NCI-H345 treated with DMSO at 0.1 percent for 48 hours (cell line): ENCODE results near the gene XRRA1.
"Not testable (repeated sequence)": the region's sequence is repeated elsewhere in the genome, so short reads cannot be mapped to it uniquely, and the experiment has no call there.

Experiments
- DNase-seq: peaks from one replicate; lab custom pipeline; 2025; ENCODE audit not compliant: unreplicated experiment; lab: John Stamatoyannopoulos, UW

XRRA1 gene

DNA sequence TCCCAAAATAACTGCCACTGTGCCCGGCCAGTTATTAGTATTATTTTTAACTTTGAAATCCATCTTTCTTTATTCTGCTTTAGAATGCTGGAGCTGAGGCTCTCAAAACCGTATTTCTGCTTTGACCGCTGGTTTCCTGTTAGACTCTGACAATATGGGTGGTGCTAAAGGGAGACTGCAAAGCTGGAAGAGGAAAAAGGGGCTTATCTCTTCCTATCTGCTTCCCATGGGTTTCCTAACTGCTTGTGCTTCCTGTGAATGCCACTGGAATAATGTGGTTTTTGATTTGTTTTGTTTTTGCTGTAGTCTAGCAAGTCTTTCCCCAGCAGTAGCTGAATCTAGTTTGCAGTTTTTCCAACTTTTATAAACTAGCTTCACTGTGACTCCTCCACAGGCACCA, 43.6 kb downstream of the XRRA1 start:
- no peak for DNase-seq

DNA sequence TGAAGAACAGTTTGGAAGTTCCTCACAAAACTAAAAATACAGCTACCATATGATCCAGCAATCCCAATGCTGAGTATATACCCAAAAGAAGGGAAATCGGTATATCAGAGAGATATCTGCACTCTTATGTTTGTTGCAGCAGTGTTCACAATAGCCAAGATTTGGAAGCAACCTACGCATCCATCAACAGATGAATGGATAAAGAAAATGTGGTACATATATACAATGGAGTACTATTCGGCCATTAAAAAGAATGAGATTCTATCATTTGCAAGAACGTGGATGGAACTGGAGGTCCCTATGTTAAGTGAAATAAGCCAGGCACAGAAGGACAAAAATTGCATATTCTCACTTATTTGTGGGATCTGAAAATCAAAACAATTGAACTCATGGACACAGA, 46.5 kb downstream of the XRRA1 start:
- no peak for DNase-seq

DNA sequence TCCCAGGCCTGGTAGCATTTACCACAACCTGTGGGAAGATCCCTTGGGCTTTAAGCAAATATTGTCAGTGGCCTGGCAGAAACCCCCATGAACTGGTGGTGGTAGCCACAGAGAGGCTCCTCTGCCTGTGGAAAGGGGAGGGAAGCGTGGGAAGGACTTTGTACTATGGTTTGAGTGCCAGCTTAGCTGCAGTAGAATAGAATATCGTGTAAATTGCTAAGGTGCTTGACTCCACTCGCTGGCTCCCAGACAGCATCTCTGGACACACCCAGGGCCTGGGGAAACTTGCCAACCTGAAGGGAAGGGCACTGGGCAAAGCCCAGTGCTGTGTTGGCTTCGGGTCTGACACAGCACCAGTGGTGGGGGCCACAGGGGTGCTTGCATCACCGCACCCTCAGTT, 52.6 kb downstream of the XRRA1 start:
- no peak for DNase-seq

DNA sequence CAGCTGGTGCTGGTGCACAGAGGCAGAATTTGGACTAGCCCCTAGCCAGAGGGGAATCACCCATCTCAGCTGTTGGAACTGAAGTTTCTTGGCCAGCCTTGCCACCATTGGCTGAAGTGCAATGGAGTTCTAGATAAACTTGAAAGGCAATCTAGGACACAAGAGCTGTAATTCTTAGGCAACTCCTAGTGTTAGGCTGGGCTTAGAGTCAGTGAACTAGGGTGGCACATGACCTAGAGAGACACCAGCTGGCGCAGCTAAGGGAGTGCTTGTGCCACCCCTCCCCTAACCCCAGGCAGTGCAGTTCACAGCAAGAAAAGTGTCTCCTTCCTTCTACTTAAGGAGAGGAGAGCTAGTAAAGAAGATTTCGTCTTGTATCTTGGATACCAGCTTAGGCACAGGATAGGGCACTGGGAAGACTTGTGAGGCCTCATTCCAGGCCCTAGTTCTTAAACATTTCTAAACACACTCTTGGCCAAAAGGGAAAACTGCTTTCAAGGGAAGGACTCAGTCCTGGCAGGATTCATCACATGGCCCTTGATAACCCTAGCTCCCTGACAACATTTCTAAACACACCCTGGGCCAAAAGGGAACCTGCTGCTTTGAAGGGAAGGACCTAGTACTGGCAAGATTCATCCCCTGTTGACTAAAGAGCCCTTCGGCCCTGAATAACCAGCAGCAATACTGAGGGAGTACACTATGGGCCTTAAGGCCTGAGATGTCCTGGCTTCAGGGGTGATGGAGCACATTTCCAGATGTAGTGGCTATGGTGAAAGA, 53.4 kb downstream of the XRRA1 start:
- DNase-seq: no peak

DNA sequence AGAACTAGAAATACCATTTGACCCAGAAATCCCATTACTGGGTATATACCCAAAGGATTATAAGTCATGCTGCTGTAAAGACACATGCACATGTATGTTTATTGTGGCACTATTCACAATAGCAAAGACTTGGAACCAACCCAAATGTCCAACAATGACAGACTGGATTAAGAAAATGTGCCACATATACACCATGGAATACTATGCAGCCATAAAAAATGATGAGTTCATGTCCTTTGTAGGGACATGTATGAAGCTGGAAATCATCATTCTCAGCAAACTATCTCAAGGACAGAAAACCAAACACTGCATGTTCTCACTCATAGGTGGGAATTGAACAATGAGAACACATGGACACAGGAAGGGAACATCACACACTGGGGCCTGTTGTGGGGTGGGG, 55.9 kb downstream of the XRRA1 start:
- DNase-seq: not testable (repeated sequence)

DNA sequence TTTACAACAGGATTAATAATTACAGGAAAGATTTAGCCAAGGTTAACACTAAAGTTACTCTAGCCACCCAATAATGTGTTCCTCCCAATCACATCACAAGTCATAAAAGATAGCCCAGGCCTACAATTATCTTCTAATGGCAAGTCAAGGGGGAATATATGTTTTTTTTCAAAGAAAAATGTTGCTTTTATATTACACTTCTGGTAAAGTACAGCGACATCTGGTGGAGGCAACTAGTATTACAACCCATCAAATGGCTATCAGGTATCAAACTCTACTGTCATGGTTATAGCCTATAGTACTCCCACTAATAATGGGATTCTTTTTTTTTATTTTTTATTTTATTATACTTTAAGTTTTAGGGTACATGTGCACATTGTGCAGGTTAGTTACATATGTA, 71.8 kb downstream of the XRRA1 start:
- no peak for DNase-seq

DNA sequence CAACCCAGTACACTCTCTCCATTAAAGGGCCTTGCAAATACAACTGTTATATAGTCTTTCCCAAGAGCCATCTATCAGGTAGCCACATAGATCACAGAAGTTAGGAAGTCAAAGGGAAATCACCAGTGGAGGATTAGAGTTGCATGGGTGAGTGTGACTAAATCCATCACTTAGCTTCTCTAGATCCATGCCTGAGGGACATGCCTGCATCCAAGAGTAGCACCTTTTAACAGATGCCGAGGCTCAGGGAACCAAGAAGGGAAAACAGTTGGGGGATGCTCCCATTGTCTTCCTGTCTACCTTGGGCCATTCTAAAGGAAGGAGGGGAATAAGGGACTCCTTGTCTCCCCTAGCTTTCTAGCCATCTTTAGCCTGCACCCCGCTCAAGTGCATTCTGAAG, 77.9 kb downstream of the XRRA1 start:
- DNase-seq: no peak

DNA sequence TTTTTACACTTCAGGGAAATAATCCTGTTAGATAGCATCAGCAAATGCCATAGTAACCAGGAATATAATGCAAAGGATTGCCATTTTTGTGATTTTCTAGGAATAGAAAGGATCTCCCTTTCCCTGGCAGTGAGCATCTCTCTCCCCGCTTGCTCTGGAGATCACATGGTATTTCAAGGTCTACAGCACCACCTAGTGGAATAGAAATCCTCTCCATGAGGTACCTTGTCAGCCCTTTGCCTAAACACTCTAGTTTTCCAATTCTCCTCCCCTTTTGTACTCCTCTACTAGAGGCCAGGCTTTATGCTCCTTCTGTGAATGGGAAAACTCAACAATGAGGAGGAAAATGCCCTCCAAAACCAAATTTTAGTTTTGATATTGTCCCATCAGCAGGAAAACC, 78.4 kb downstream of the XRRA1 start:
- DNase-seq: no peak

DNA sequence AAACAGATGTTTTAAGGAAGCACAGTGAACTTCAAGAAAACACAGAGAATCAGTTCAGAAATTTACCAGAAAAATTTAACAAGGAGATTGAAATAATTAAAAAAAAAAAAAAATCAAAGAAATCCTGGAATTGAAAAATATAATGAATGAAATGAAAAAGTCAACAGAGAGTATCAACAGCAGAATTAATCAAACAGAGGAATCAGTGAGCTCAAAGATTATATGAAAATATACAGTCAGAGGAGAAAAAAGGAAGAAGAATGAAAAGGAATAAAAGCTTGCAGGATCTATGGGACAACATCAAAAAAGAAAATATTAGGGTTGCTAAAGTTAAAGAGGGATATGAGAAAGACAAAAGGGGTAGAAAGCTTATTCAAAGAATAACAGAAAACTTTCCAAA, 82.3 kb downstream of the XRRA1 start:
- no peak for DNase-seq

DNA sequence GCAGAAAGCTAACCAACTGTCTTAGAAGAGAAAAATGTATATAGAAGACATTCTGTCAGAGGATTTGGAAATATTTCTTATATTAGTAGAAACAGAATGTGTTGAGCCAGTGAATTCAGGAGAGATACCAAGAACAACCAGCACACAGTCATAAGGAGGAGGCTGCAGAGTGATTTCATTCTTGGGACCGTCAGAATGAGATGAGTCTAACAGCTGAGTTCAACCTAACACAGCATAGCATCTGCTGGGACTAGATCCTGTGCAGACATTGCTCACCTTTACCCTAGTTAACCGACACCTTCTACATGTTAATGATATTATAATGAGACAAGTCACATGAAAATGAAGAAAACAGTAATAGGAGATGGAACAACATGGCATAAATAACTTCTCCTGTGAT, 85.5 kb downstream of the XRRA1 start:
- no peak for DNase-seq

DNA sequence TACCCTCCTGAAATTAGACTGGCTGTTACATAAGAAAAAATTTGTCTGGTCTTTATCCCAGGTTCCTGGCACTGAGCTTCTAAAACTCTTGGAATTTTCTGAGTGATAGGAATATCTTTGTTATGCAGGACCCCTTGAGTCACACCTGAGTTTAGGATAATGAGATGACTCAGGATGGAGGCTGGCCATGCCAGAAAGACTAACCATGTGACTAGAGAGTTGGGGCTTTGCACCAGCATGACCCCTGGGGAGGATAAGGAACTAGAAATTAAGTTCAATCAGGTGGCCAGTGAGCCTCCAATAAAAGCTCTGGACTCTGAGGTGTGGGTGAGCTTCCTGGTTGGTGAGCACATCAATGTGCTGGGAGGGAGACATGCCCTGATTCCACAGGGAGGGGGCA, 88.1 kb downstream of the XRRA1 start:
- no peak for DNase-seq

DNA sequence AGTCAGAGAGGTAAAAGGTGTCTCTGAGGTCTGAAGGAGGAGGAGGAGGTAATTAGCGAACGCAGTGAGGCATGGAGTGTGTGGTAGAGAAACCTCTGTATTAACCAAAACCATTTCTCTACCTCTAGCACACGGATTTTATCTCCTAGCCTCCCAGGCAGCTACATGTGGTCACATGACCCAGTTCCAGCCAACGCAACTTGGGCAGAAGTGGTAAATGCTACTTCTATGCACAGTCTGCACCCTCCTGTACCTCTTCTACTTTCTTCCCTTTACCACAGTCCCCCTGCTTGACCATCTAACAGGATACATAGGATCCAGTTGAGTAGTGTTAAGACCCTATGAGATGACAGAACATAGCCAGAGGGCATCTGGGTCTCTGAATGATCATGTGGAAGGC, 95.7 kb downstream of the XRRA1 start:
- DNase-seq: no peak

DNA sequence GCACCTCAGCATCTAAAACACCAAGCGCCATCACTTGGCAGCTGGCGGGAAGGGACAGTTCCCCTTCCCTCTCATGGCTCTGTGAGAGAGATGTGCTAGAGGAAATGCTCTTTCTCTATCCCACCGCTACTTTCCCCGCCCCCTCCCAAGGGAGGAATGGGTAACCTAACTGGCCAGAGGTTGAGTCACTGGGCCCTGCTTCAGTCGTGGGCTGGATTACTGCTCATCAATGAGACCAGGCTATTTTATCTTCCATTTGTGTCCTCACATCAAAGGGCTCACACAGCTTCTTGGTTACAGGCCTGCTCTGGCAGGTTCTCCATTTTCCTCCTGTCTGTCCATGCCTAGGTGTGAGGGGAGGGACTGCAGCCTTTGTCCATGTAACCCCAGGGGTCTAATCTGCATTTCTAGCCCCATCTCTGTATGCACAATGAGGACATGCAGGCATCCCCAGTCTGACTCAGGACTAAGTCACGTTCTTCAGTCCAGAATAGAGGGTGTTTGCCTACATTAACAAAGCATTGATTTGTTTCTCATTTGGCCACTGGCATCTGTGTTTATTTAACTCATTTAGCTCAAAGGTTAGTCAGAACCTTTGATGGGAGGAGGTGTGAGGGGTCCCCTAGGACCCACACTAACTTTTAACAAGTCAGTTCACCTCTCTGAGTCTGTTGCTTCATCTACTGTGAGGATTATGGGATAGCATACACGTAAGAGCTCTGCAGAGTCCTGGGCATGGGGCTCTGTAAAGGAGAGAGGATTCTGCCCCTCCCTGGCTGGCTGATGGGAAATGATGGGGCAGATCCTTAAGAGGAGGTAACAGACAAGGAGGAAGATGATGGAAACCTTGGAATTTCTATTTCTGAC, 99.1 kb downstream of the XRRA1 start:
- no peak for DNase-seq

DNA sequence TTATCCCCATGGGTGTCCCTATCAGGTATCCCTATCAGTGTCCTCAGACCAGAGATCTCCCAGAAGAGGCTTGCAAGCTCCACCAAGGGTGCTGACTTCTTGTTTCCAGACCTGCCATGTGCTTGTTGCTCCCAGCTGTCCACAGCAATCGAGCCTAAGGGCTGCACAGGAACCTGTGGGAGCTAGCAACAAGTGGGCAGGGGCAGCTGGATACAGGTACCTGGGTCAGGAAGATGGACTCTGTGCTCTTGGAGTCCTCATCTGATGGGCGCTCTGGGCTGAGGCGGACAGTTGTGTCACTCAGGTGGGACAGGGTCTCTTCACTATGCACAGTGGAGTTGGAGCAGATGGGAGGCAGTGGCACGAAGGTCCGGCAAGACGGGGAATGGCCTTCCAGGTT, 101.0 kb downstream of the XRRA1 start:
- no peak for DNase-seq

DNA sequence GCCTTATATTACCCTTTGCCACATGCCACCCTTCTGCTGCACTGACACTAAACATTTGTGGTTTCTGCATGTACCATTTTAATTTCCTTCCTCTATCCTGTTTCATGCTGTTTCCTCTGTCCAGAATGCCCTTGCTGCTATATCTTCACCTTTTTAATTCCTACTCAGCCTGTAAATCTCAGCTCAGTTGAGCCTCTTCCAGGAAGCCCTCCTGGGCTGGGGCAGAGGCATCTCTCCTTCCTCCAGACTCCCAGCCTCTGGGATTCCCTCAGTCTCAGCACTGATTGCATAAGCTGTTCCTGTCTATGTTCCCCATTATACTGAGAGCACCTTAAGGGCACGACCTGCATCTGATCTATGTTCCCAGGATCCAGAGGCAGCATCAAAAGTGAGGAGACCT, 101.5 kb downstream of the XRRA1 start:
- no peak for DNase-seq

DNA sequence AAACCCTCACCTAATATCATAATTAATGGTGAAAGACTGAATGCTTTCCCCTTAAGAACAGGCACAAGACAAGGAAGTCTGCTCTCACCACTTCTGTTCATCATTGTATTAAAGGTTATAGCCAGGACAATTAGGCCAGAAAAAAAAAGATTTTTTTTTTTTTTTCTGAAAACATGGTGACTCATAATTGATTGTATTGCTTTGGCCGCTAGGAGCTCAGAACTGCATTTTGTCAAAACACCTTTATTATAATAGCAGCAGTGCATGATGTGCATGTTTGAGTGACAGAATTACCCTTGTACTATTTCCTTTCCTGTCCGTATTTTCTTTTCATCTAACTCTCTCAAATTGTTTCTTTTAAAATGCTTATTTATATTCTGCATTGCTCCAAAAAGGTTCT, 102.1 kb downstream of the XRRA1 start:
- no peak for DNase-seq

DNA sequence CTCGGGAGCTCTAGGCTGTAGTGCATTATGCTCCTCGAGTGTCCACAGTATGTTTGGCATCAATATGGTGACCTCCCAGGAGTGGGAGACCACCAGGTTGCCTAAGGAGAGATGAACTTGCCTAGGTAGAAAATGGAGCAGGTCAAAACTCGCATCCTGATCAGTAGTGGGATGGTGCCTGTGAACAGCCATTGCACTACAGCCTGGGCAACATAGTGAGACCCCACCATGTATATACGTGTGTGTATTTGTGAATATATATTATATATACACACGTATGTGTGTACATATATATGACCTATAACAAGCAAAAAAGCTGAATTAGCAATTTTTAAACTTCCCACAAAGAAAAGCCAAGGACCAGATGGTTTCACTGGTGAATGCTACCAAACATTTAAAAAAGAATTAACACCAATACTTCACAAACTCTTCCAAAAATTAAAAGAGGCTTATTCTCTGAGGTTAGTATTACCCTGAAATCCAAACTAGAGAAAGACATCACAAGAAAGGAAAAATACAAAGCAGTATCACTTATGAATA, 102.8 kb downstream of the XRRA1 start:
- no peak for DNase-seq

DNA sequence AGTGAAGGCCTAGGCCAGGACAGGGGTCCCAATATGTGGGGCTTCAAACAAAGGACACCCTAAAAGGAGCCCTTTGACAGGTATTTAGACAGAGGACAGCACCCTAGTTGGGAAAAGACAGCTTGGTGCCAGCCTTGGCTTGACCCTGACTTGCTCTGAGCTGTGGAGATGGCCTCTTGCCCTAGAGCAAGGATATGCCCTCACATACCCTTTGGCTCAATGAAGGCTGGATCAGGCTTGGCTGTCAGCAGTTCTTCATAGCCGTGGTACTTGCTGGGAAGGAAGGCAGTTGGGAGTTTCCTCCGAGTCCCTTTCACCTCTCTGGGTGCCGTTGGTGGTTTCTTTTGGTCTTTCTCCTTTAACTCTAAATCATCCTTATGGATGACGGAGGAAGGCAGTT, 104.0 kb downstream of the XRRA1 start:
- no peak for DNase-seq

DNA sequence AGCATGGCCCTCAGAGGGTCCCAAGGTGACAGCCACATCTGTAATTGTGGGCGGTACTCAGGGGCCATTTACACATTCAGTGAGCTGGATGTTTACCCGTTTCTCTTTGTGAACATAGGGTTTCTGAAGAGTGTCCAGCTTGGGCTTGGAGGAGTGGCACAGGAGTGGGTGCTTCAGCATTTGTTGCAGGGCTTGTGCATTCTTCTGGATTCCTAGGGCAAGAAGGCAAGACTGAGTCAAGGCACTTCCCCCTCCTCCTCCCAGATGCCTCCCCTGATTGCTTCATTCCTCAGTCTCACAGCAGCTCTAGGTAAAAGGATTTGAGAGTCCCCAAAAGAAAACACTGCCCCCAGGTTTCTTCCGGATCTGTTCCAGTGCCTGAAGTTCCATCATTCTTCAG, 104.8 kb downstream of the XRRA1 start:
- DNase-seq: no peak

DNA sequence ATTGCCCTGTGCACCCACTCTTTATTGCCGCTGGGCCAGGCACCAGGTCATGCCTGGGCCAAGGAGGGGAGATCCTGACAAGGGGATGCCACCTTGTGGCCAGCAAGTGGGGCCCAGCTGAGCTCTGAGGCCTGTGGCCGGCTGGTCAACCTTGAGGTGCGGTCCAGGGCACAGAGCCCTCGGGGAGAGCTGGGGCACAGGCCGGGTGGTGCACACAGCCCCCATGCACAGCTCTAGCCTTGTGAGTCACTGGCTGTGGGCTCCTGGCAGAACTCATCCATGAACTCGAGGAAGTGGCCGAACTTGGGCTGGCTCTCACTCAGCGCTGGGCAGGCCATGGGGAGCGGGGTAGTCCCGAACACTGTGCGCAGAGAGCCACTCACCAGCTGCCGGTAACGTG, 105.9 kb downstream of the XRRA1 start:
- no peak for DNase-seq

DNA sequence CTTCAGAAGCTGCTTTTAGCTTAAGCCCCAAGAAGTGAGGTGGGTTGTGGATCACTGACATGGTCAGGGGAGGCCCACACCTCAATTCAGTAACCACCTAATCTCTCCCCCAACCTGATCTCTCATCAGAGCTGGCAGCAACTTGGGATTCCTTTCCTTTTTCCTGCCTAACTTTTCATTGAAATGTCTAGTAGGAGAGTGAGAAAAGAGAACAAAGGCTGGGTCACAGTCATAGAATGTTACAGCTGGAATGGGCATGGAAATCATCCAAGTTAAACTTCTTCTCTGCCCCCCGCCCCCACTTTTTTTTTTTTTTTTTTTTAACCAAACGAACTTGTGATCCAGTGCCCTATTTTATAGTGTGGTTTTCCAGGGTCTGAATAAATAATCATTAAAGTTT, 108.4 kb downstream of the XRRA1 start:
- DNase-seq: no peak

DNA sequence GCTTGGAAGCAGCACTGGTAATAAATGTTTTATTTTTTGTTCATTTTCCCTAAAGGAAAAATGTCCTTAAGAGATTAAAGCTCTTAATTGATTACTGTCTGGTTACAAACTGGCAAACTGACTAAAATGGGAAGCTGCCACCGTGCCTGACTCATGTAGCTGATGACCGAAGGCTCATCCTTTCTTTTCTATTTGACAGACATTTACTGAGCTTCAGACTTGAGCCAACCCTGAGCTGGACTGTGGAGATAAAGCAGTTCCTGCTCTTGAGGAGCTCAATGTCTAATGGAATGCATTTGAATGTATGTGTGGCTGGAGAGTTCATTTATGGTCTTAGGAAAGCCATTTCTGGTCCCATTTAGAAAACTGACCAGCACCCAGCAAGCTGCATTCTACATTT, 108.9 kb downstream of the XRRA1 start:
- DNase-seq: no peak
